GM23338 (cell line): Measurements from ENCODE around the gene CCDC92. TPM values are rescaled to one million over a fixed set of nuclear protein-coding genes. Genes with fewer than 3 reads are reported as not detected.

Source experiments
- ATAC-seq: fragments of 200-7000 bp; cut with Tn5 transposase; 3 replicates; pipeline ENCODE4 v1.9.1; 2020
- DNase-seq: peaks from one replicate; pipeline ENCODE4 v3.0.0-alpha.2; 2015; ENCODE audit warnings: low spot score
- H2AFZ ChIP-seq: fragments of 200-600 bp; sonication (generic); 2 replicates; pipeline ENCODE4 v1.8.0; 2016; ENCODE audit warnings: antibody characterized with exemption, mild to moderate bottlenecking, moderate library complexity
- H3F3A ChIP-seq: fragments of 200-600 bp; sonication (generic); replicated peaks from 2 replicates; pipeline ENCODE4 v1.8.0; 2017; ENCODE audit warnings: antibody characterized with exemption, mixed run types, low read depth
- H3K27ac ChIP-seq: fragments of 200-600 bp; sonication (generic); 2 replicates; pipeline ENCODE4 v1.6.1; 2016; ENCODE audit warnings: low read depth
- H3K27me3 ChIP-seq: fragments of 200-600 bp; sonication (generic); 2 replicates; pipeline ENCODE4 v1.8.0; 2016; ENCODE audit warnings: mild to moderate bottlenecking, mixed run types, moderate library complexity; ENCODE audit not compliant: insufficient read depth
- H3K36me3 ChIP-seq: fragments of 200-600 bp; sonication (generic); 2 replicates; pipeline ENCODE4 v1.8.0; 2016; ENCODE audit warnings: mild to moderate bottlenecking; ENCODE audit not compliant: insufficient read depth
- H3K4me1 ChIP-seq: fragments of 200-600 bp; sonication (generic); 2 replicates; pipeline ENCODE4 v1.8.0; 2016; ENCODE audit warnings: mild to moderate bottlenecking, moderate library complexity; ENCODE audit not compliant: insufficient read depth
- H3K4me2 ChIP-seq: fragments of 200-600 bp; sonication (generic); 2 replicates; pipeline ENCODE4 v1.7.1; 2017; ENCODE audit warnings: mixed run types
- H3K4me3 ChIP-seq: fragments of 200-600 bp; sonication (generic); 2 replicates; pipeline ENCODE4 v1.6.1; 2016; ENCODE audit warnings: mixed run types
- H3K79me2 ChIP-seq: fragments of 200-600 bp; sonication (generic); replicated peaks from 2 replicates; pipeline ENCODE4 v1.8.0; 2017; ENCODE audit warnings: mild to moderate bottlenecking; ENCODE audit not compliant: insufficient read depth
- H3K9me2 ChIP-seq: fragments of 200-600 bp; sonication (generic); 2 replicates; pipeline ENCODE4 v1.8.0; 2017; ENCODE audit not compliant: insufficient read depth
- H4K20me1 ChIP-seq: fragments of 200-600 bp; sonication (generic); replicated peaks from 2 replicates; pipeline ENCODE4 v1.8.0; 2017; ENCODE audit warnings: mild to moderate bottlenecking; ENCODE audit not compliant: insufficient read depth
- H3K27ac Mint-ChIP-seq: 2 replicates; pipeline ENCODE4 v1.8.0; 2020; ENCODE audit warnings: inconsistent platforms, mild to moderate bottlenecking, moderate library complexity, mixed read lengths
- H3K27me3 Mint-ChIP-seq: 3 replicates; pipeline ENCODE4 v1.8.0; 2022; ENCODE audit warnings: low read depth, mild to moderate bottlenecking, moderate library complexity, mixed read lengths, inconsistent platforms; ENCODE audit not compliant: insufficient read depth, poor library complexity
- H3K36me3 Mint-ChIP-seq: 3 replicates; pipeline ENCODE4 v1.8.0; 2021; ENCODE audit warnings: low read depth, mild to moderate bottlenecking, inconsistent platforms, moderate library complexity, mixed read lengths
- H3K4me1 Mint-ChIP-seq: 3 replicates; pipeline ENCODE4 v1.8.0; 2020; ENCODE audit warnings: mild to moderate bottlenecking, inconsistent platforms, mixed read lengths
- H3K4me3 Mint-ChIP-seq: 3 replicates; pipeline ENCODE4 v1.8.0; 2021; ENCODE audit warnings: moderate library complexity, mild to moderate bottlenecking, inconsistent platforms, mixed read lengths
- H3K9me3 Mint-ChIP-seq: 3 replicates; pipeline ENCODE4 v1.8.0; 2020; ENCODE audit warnings: moderate library complexity, mild to moderate bottlenecking, inconsistent platforms, mixed read lengths
- NANOG ChIP-seq: IDR thresholded peaks from 2 replicates; pipeline ENCODE4 v1.6.1; 2016; ENCODE audit warnings: antibody characterized with exemption, borderline replicate concordance
- STAT1 ChIP-seq: IDR thresholded peaks from one replicate; pipeline ENCODE4 v1.6.1; 2016; ENCODE audit warnings: antibody characterized with exemption; ENCODE audit not compliant: unreplicated experiment
- ZNF114 ChIP-seq: fragments of 250-450 bp; sonication (Bioruptor Pico); IDR thresholded peaks from 2 replicates; pipeline ENCODE4 v1.5.0; 2020; ENCODE audit warnings: mild to moderate bottlenecking, moderate library complexity
- polyA plus RNA-seq: library from polyadenylated mRNA; unstranded; fragments of >200 nt; fragmentation: Nextera tagmentation; extraction: Ambion mirVana; gene quantifications from 2 replicates; pipeline ENCODE4 v1.2.1, GENCODE V29; 2016
- total RNA-seq: library from RNA; depleted of rRNA; stranded (reverse); fragments of >200 nt; shearing (Covaris generic); gene quantifications from 2 replicates; pipeline ENCODE4 v1.2.3, GENCODE V29; 2014
- TF ChIP-seq, protein P1 (sequence below): IDR thresholded peaks from 2 replicates; pipeline ENCODE4 v1.6.1; 2016; ENCODE audit warnings: antibody characterized with exemption
- TF ChIP-seq, protein P2 (sequence below): fragments of 250-450 bp; sonication (Bioruptor Pico); IDR thresholded peaks from 2 replicates; pipeline ENCODE4 v1.5.0; 2020; ENCODE audit warnings: mild to moderate bottlenecking, moderate library complexity
- TF ChIP-seq, protein P3 (sequence below), 2 experiments: fragments of 200-600 bp in 1 of 2; sonication (generic) in 1 of 2; conservative IDR thresholded peaks; 2 replicates each; pipeline versions ENCODE4 v1.5.1 to v1.6.1; 2016 to 2017; ENCODE audit warnings: antibody characterized with exemption in 2 of 2, low read depth in 2 of 2, mild to moderate bottlenecking in 2 of 2, moderate library complexity in 1 of 2
- TF ChIP-seq, protein P4 (sequence below): IDR thresholded peaks from one replicate; pipeline ENCODE4 v1.6.1; 2018; ENCODE audit warnings: antibody characterized with exemption; ENCODE audit not compliant: unreplicated experiment

The CCDC92 gene
- total and polyA plus RNA-seq, 2 experiments from 2014 or later: 0.08 to 0.31 TPM

DNA sequence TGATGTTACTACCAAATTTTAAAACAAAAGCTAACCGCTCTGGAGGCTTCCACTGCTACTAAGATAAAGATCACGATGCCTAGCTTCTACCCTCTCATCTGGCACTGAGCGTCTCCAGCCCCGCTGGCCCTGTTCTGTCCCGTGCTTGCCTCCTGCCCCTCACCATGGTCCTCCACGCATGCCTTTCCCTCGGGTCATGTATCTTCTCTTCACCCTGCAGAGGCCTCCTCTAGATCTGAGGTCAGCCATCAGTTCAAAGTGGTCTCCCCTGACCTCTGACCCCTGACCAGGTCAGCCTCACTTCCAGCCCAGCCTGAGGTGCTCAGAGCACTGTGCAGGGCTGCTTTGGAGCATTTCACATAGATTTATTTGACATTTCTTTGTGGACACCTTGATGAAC lies 28.7 kb upstream of the CCDC92 start:
- no peaks in the 10 kb centered on the region for H3F3A ChIP-seq
- peaks cover 7% of the 10 kb centered on the region for H3K4me1 Mint-ChIP-seq

DNA sequence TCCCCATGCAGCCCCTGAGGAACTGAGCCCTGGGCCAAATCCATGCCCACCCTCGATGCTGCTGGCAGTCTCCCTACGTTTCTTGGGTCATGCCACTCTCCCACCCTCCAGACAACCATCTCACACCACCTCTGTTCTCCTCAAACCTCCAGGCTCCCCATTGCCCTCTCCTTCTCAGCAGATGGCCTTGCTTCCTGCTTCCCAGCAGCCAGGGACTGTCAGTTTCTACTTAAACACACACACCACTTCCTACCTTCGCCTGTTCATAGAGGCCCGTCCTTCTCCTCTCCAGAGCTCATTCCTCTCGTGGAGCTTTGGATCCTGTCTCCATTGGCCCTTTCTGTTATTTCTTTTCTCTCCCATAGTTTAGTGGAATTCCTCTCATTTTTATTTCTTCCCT lies 27.5 kb upstream of the CCDC92 start:
- DNase-seq (no peak), ATAC-seq (no peak)
- no peaks in the 10 kb centered on the region for H3F3A ChIP-seq
- Mint-ChIP-seq H3K36me3 (peaks cover 4% of the 10 kb centered on the region; the same call in 1 of the 3 replicates), H3K27me3 (no peaks in the 10 kb centered on the region), H3K4me1 (peaks cover 16% of the 10 kb centered on the region), H3K9me3 (no peaks in the 10 kb centered on the region), H3K4me3 (no peak overlapping the region), H3K27ac (no peak overlapping the region)
- H4K20me1 ChIP-seq: peaks cover 7% of the 10 kb centered on the region; the same call in 1 of the 2 replicates
- no peak overlapping the region for H3K27ac ChIP-seq
- H3K36me3 ChIP-seq: no peaks in the 10 kb centered on the region; the same call in 1 of the 2 replicates
- H3K79me2 ChIP-seq: no peaks in the 10 kb centered on the region
- peaks cover 9% of the 10 kb centered on the region for H3K4me1 ChIP-seq
- no peak overlapping the region for H2AFZ ChIP-seq
- H3K4me3 ChIP-seq: no peak overlapping the region
- H3K4me2 ChIP-seq: no peak overlapping the region
- H3K27me3 ChIP-seq: no peaks in the 10 kb centered on the region
- no peaks in the 10 kb centered on the region for H3K9me2 ChIP-seq
- TF ChIP-seq, protein P1, sequence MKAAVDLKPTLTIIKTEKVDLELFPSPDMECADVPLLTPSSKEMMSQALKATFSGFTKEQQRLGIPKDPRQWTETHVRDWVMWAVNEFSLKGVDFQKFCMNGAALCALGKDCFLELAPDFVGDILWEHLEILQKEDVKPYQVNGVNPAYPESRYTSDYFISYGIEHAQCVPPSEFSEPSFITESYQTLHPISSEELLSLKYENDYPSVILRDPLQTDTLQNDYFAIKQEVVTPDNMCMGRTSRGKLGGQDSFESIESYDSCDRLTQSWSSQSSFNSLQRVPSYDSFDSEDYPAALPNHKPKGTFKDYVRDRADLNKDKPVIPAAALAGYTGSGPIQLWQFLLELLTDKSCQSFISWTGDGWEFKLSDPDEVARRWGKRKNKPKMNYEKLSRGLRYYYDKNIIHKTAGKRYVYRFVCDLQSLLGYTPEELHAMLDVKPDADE: no peak
- TF ChIP-seq, protein P2, sequence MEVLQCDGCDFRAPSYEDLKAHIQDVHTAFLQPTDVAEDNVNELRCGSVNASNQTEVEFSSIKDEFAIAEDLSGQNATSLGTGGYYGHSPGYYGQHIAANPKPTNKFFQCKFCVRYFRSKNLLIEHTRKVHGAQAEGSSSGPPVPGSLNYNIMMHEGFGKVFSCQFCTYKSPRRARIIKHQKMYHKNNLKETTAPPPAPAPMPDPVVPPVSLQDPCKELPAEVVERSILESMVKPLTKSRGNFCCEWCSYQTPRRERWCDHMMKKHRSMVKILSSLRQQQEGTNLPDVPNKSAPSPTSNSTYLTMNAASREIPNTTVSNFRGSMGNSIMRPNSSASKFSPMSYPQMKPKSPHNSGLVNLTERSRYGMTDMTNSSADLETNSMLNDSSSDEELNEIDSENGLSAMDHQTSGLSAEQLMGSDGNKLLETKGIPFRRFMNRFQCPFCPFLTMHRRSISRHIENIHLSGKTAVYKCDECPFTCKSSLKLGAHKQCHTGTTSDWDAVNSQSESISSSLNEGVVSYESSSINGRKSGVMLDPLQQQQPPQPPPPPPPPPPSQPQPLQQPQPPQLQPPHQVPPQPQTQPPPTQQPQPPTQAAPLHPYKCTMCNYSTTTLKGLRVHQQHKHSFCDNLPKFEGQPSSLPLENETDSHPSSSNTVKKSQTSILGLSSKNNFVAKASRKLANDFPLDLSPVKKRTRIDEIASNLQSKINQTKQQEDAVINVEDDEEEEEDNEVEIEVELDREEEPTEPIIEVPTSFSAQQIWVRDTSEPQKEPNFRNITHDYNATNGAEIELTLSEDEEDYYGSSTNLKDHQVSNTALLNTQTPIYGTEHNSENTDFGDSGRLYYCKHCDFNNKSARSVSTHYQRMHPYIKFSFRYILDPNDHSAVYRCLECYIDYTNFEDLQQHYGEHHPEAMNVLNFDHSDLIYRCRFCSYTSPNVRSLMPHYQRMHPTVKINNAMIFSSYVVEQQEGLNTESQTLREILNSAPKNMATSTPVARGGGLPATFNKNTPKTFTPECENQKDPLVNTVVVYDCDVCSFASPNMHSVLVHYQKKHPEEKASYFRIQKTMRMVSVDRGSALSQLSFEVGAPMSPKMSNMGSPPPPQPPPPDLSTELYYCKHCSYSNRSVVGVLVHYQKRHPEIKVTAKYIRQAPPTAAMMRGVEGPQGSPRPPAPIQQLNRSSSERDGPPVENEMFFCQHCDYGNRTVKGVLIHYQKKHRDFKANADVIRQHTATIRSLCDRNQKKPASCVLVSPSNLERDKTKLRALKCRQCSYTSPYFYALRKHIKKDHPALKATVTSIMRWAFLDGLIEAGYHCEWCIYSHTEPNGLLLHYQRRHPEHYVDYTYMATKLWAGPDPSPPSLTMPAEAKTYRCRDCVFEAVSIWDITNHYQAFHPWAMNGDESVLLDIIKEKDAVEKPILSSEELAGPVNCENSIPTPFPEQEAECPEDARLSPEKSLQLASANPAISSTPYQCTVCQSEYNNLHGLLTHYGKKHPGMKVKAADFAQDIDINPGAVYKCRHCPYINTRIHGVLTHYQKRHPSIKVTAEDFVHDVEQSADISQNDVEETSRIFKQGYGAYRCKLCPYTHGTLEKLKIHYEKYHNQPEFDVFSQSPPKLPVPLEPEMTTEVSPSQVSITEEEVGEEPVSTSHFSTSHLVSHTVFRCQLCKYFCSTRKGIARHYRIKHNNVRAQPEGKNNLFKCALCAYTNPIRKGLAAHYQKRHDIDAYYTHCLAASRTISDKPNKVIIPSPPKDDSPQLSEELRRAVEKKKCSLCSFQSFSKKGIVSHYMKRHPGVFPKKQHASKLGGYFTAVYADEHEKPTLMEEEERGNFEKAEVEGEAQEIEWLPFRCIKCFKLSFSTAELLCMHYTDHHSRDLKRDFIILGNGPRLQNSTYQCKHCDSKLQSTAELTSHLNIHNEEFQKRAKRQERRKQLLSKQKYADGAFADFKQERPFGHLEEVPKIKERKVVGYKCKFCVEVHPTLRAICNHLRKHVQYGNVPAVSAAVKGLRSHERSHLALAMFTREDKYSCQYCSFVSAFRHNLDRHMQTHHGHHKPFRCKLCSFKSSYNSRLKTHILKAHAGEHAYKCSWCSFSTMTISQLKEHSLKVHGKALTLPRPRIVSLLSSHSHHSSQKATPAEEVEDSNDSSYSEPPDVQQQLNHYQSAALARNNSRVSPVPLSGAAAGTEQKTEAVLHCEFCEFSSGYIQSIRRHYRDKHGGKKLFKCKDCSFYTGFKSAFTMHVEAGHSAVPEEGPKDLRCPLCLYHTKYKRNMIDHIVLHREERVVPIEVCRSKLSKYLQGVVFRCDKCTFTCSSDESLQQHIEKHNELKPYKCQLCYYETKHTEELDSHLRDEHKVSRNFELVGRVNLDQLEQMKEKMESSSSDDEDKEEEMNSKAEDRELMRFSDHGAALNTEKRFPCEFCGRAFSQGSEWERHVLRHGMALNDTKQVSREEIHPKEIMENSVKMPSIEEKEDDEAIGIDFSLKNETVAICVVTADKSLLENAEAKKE: no peak

More for the DNA sequence above, 28.7 kb upstream of the CCDC92 start:
- Histone ChIP-seq H3K27me3 (no peaks in the 10 kb centered on the region), H3K36me3 (no peaks in the 10 kb centered on the region; the same call in 1 of the 2 replicates), H4K20me1 (peaks cover 7% of the 10 kb centered on the region; the same call in 1 of the 2 replicates), H3K4me3 (no peak overlapping the region), H3K4me1 (peaks cover 6% of the 10 kb centered on the region), H3K27ac (no peak overlapping the region), H3K4me2 (no peak overlapping the region), H2AFZ (no peak overlapping the region), H3K79me2 (no peaks in the 10 kb centered on the region), H3K9me2 (no peaks in the 10 kb centered on the region)
- H3K27me3 Mint-ChIP-seq: peaks cover 3% of the 10 kb centered on the region
- TF ChIP-seq, protein P3, sequence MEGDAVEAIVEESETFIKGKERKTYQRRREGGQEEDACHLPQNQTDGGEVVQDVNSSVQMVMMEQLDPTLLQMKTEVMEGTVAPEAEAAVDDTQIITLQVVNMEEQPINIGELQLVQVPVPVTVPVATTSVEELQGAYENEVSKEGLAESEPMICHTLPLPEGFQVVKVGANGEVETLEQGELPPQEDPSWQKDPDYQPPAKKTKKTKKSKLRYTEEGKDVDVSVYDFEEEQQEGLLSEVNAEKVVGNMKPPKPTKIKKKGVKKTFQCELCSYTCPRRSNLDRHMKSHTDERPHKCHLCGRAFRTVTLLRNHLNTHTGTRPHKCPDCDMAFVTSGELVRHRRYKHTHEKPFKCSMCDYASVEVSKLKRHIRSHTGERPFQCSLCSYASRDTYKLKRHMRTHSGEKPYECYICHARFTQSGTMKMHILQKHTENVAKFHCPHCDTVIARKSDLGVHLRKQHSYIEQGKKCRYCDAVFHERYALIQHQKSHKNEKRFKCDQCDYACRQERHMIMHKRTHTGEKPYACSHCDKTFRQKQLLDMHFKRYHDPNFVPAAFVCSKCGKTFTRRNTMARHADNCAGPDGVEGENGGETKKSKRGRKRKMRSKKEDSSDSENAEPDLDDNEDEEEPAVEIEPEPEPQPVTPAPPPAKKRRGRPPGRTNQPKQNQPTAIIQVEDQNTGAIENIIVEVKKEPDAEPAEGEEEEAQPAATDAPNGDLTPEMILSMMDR (conservative IDR thresholded peaks at IDR 0.05; ENCODE audit: low read depth in 2 of 2): no peak
- TF ChIP-seq ZNF114 (CRISPR knock-in tag) (no peak), STAT1 (no peak), NANOG (no peak)
- TF ChIP-seq, protein P4, sequence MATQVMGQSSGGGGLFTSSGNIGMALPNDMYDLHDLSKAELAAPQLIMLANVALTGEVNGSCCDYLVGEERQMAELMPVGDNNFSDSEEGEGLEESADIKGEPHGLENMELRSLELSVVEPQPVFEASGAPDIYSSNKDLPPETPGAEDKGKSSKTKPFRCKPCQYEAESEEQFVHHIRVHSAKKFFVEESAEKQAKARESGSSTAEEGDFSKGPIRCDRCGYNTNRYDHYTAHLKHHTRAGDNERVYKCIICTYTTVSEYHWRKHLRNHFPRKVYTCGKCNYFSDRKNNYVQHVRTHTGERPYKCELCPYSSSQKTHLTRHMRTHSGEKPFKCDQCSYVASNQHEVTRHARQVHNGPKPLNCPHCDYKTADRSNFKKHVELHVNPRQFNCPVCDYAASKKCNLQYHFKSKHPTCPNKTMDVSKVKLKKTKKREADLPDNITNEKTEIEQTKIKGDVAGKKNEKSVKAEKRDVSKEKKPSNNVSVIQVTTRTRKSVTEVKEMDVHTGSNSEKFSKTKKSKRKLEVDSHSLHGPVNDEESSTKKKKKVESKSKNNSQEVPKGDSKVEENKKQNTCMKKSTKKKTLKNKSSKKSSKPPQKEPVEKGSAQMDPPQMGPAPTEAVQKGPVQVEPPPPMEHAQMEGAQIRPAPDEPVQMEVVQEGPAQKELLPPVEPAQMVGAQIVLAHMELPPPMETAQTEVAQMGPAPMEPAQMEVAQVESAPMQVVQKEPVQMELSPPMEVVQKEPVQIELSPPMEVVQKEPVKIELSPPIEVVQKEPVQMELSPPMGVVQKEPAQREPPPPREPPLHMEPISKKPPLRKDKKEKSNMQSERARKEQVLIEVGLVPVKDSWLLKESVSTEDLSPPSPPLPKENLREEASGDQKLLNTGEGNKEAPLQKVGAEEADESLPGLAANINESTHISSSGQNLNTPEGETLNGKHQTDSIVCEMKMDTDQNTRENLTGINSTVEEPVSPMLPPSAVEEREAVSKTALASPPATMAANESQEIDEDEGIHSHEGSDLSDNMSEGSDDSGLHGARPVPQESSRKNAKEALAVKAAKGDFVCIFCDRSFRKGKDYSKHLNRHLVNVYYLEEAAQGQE: no peak
- no peak overlapping the region for H3K27ac Mint-ChIP-seq
- peaks cover 4% of the 10 kb centered on the region; the same call in 2 of the 3 replicates for H3K36me3 Mint-ChIP-seq
- DNase-seq (no peak), ATAC-seq (no peak)
- H3K9me3 Mint-ChIP-seq: no peaks in the 10 kb centered on the region
- H3K4me3 Mint-ChIP-seq: no peak overlapping the region
